ENCODE data around the gene MCF2L2. TPM values are rescaled to one million over a fixed set of nuclear protein-coding genes. Genes with fewer than 3 reads are reported as not detected.

The MCF2L2 gene
- total and polyA plus RNA-seq, 2 of the 13 experiments (the other 11 are each of a cell fraction or from before 2014, with no cell fraction given) = not detected

- H3K4me3 ChIP-seq (replicated peaks in 1 of 3; ENCODE audit: insufficient read depth in 1 of 3, low read depth in 2 of 3, low read length in 3 of 3) = peak within 1 kb of the TSS; percentile 23 to 65 (median 49)
- DNase-seq (ENCODE audit: low spot score) (no peak), FAIRE-seq (no peak), ATAC-seq (peak; percentile 20; the same call in 2 of the 3 replicates)
- intact Hi-C loops (cut with micrococcal nuclease; ENCODE audit: unreplicated experiment) = loop anchor here (5.0 kb wide), 1 partner anchor 129 kb away; no protein-coding TSS in a partner anchor
- CTCF ChIA-PET (ENCODE audit: low intra/inter-chr PET ratio, low total read pairs) = no interaction called here
- BruUV-seq (replicated peaks) = no TSS peak
- POLR2A ChIA-PET = no interaction called here
- H3K9ac ChIP-seq (ENCODE audit: insufficient read depth, low read depth, low read length) = no peak within 1 kb of the TSS
- peaks cover 12% of the 10 kb centered on the region for H3K4me1 ChIP-seq (ENCODE audit: insufficient read depth, low read length)
- no peaks in the 10 kb centered on the region for H4K20me1 ChIP-seq (ENCODE audit: insufficient read depth, low read length)
- H2AFZ ChIP-seq (ENCODE audit: low read length) = no peak within 1 kb of the TSS
- no peak for TF ChIP-seq ZBTB43 (CRISPR knock-in tag; conservative IDR thresholded peaks at IDR 0.05)
- no peak for TF ChIP-seq MED1 (CRISPR knock-in tag; IDR thresholded peaks at IDR 0.05)
- no peak for TF ChIP-seq MYPOP (CRISPR knock-in tag; IDR thresholded peaks at IDR 0.05)
- TF ChIP-seq MTF2 (CRISPR knock-in tag; IDR thresholded peaks at IDR 0.05; ENCODE audit: borderline replicate concordance) = peak; percentile 11; the same call in 1 of the 2 replicates
- in situ Hi-C loops (cut with HindIII; ENCODE audit: extremely low pct_ligation_motif_present, low pct_unique_long_range_greater_than_20kb) = no loop called here
- WGBS (ENCODE audit: low lambda C conversion rate) = 5% methylated on average over 9 of the region's 43 CpGs
- peak within 1 kb of the TSS; percentile 80 for H3K4me2 ChIP-seq (ENCODE audit: low read depth, low read length)
- H3K36me3 ChIP-seq (replicated peaks in 1 of 2; ENCODE audit: control insufficient read depth in 1 of 2, insufficient read depth in 2 of 2, low read length in 2 of 2) = no peaks in the 10 kb centered on the region
- H3K27ac ChIP-seq (ENCODE audit: extremely low read length, insufficient read depth, low read length) = no peak within 1 kb of the TSS
- H3K79me2 ChIP-seq (ENCODE audit: insufficient read depth, low read length) = no peaks in the 10 kb centered on the region
- no peaks in the 10 kb centered on the region for H3K9me3 ChIP-seq (ENCODE audit: low read length)
- peaks cover 6 to 67% of the 10 kb centered on the region in 2 experiments; a peak in 3 of 5 replicates for H3K27me3 ChIP-seq (ENCODE audit: control insufficient read depth in 1 of 2, insufficient read depth in 2 of 2, low read length in 2 of 2)
Observed at GRCh38 chr3:183252973-183253527, 175.4 kb downstream of the MCF2L2 start, which contains the start of gene B3GNT5. Gene B3GNT5, plus strand, starts transcription at chr3:183253253. Its CDS starts 16,546 bp downstream, at chr3:183269799.

Data from HepG2 (cell line).